Mucosa of gallbladder (tissue), 1 donor: Measurements from ENCODE around the gene B4GALNT1. TPM values are rescaled to one million over a fixed set of nuclear protein-coding genes. Genes with fewer than 3 reads are reported as not detected.
"Not testable (repeated sequence)": the region's sequence is repeated elsewhere in the genome, so short reads cannot be mapped to it uniquely, and the experiment has no call there.

Source experiments
- DNase-seq: peaks from one replicate; pipeline ENCODE4 v3.0.0-alpha.2; 2020; ENCODE audit warnings: low spot score
- total RNA-seq: library from RNA; stranded (reverse); gene quantifications from one replicate; pipeline ENCODE4 v1.2.1, GENCODE V29; 2021
- donor health status: DM: no; HTN: no; CAD: no.

Gene B4GALNT1
- total RNA-seq, 1 donor from 2014 or later, result 1.3 TPM

- no peak for DNase-seq
Observed at GRCh38 chr12:57609101-57609780, 23.8 kb downstream of the B4GALNT1 start.

- DNase-seq, result no peak
Observed at GRCh38 chr12:57607958-57608663, 24.9 kb downstream of the B4GALNT1 start.

GRCh38 chr12:57606821-57607220, 26.2 kb downstream of the B4GALNT1 start:
- DNase-seq, result no peak

GRCh38 chr12:57606399-57606798, 26.6 kb downstream of the B4GALNT1 start:
- no peak for DNase-seq

- DNase-seq, result no peak
Observed at GRCh38 chr12:57605811-57606311, 27.1 kb downstream of the B4GALNT1 start.

GRCh38 chr12:57604992-57605810, 27.8 kb downstream of the B4GALNT1 start:
- no peak for DNase-seq

GRCh38 chr12:57604454-57604991, 28.5 kb downstream of the B4GALNT1 start, which contains the start of gene DTX3:
TSS of gene DTX3 (plus strand) at chr12:57604824. CDS start at chr12:57606518, 1,694 bp downstream.
- no peak for DNase-seq

GRCh38 chr12:57603815-57604453, 29.1 kb downstream of the B4GALNT1 start:
- peak; percentile 49 for DNase-seq

GRCh38 chr12:57603324-57603723, 29.7 kb downstream of the B4GALNT1 start:
- no peak for DNase-seq

- no peak for DNase-seq
Observed at GRCh38 chr12:57602544-57602943, 30.5 kb downstream of the B4GALNT1 start.

- DNase-seq, result no peak
Observed at GRCh38 chr12:57600395-57600794, 32.6 kb downstream of the B4GALNT1 start.

GRCh38 chr12:57593187-57593586, 39.8 kb downstream of the B4GALNT1 start:
- no peak for DNase-seq

- no peak for DNase-seq
Observed at GRCh38 chr12:57592551-57593165, 40.3 kb downstream of the B4GALNT1 start.

GRCh38 chr12:57591782-57592325, 41.1 kb downstream of the B4GALNT1 start:
- DNase-seq, result no peak

- peak; percentile 79 for DNase-seq
Observed at GRCh38 chr12:57590864-57591781, 41.9 kb downstream of the B4GALNT1 start, which contains the start of gene PIP4K2C. TSS of gene PIP4K2C (plus strand) at chr12:57591192. CDS start at chr12:57591290, 98 bp downstream.

GRCh38 chr12:57590479-57590863, 42.5 kb downstream of the B4GALNT1 start:
- DNase-seq, result no peak

- not testable (repeated sequence) for DNase-seq
Observed at GRCh38 chr12:57588951-57589610, 43.9 kb downstream of the B4GALNT1 start.

GRCh38 chr12:57586832-57587429, 46.1 kb downstream of the B4GALNT1 start:
- DNase-seq, result no peak
